Islet of Langerhans (tissue), 1 donor: Measurements from ENCODE around the gene TASOR.

Experiments
- FAIRE-seq: peaks from one replicate; lab custom pipeline; 2011; peaks lifted over from hg19 to GRCh38; lab: Jason Lieb, UNC

The TASOR gene

GRCh38 chr3:56688191-56688590 lies 5.1 kb upstream of the TASOR start:
- FAIRE-seq, result no peak

- FAIRE-seq, result no peak
Observed at GRCh38 chr3:56684029-56684428, 964 bp upstream of the TASOR start.

- no peak for FAIRE-seq
Observed at GRCh38 chr3:56682462-56683121, 473 bp downstream of the TASOR start.

GRCh38 chr3:56681984-56682461 lies 1.0 kb downstream of the TASOR start:
- FAIRE-seq, result no peak

GRCh38 chr3:56680054-56680580 lies 2.9 kb downstream of the TASOR start:
- no peak for FAIRE-seq

GRCh38 chr3:56677286-56677685 lies 5.8 kb downstream of the TASOR start:
- FAIRE-seq, result peak; percentile 27

GRCh38 chr3:56673781-56674457 lies 9.1 kb downstream of the TASOR start:
- FAIRE-seq, result no peak

- no peak for FAIRE-seq
Observed at GRCh38 chr3:56667973-56668579, 15.0 kb downstream of the TASOR start.

GRCh38 chr3:56664823-56665222 lies 18.2 kb downstream of the TASOR start:
- FAIRE-seq, result no peak

GRCh38 chr3:56655709-56656108 lies 27.4 kb downstream of the TASOR start:
- no peak for FAIRE-seq

- FAIRE-seq, result no peak
Observed at GRCh38 chr3:56654460-56654859, 28.6 kb downstream of the TASOR start.

- FAIRE-seq, result no peak
Observed at GRCh38 chr3:56645407-56645806, 37.7 kb downstream of the TASOR start.

GRCh38 chr3:56633602-56634535 lies 49.2 kb downstream of the TASOR start:
- FAIRE-seq, result peak; percentile 74
